HUES48 (cell line): ENCODE results near the gene ABHD17C.
"Not testable (repeated sequence)": the region's sequence is repeated elsewhere in the genome, so short reads cannot be mapped to it uniquely, and the experiment has no call there.

Source experiments
- H3K27ac ChIP-seq: one replicate; pipeline ENCODE4 v1.7.0; 2013; ENCODE audit warnings: low read depth, low read length, inconsistent platforms
- H3K27me3 ChIP-seq: 2 replicates; pipeline ENCODE4 v1.6.1; 2013; ENCODE audit warnings: mild to moderate bottlenecking, low read length; ENCODE audit not compliant: control insufficient read depth, insufficient read depth
- H3K36me3 ChIP-seq: 2 replicates; pipeline ENCODE4 v1.6.1; 2013; ENCODE audit warnings: low read length; ENCODE audit not compliant: control insufficient read depth, insufficient read depth
- H3K4me1 ChIP-seq: 2 replicates; pipeline ENCODE4 v1.6.1; 2013; ENCODE audit warnings: mild to moderate bottlenecking, low read length; ENCODE audit not compliant: control insufficient read depth, insufficient read depth
- H3K4me3 ChIP-seq: 2 replicates; pipeline ENCODE4 v1.5.1; 2013; ENCODE audit warnings: mild to moderate bottlenecking, low read depth, low read length
- H3K9ac ChIP-seq: 2 replicates; pipeline ENCODE4 v1.6.1; 2013; ENCODE audit warnings: mild to moderate bottlenecking, low read depth, low read length, moderate library complexity
- H3K9me3 ChIP-seq: 2 replicates; pipeline ENCODE4 v1.6.1; 2013; ENCODE audit warnings: low read length; ENCODE audit not compliant: control insufficient read depth, insufficient read depth

The ABHD17C gene

GRCh38 chr15:80695099-80695910 lies at the start of gene ABHD17C:
ABHD17C (plus strand) TSS chr15:80695310; CDS start chr15:80695430, 120 bp downstream.
- Histone ChIP-seq H3K4me1 (peaks cover 13% of the 10 kb centered on the region; the same call in 1 of the 2 replicates), H3K4me3 (peak within 1 kb of the TSS; percentile 77), H3K27ac (peak within 1 kb of the TSS; percentile 65), H3K36me3 (no peaks in the 10 kb centered on the region), H3K9me3 (no peaks in the 10 kb centered on the region), H3K27me3 (peaks cover 21% of the 10 kb centered on the region), H3K9ac (peak within 1 kb of the TSS; percentile 68)

- peaks cover 20% of the 10 kb centered on the region for H3K9me3 ChIP-seq
- no peaks in the 10 kb centered on the region for H3K36me3 ChIP-seq
- H3K27me3 ChIP-seq, result no peaks in the 10 kb centered on the region
- H3K4me3 ChIP-seq, result no peak overlapping the region
- H3K9ac ChIP-seq, result no peak overlapping the region
- H3K27ac ChIP-seq, result no peak overlapping the region
- no peaks in the 10 kb centered on the region for H3K4me1 ChIP-seq
Observed at GRCh38 chr15:80645494-80646065, 49.5 kb upstream of the ABHD17C start.

- not testable (repeated sequence) for H3K27ac ChIP-seq, H3K27me3 ChIP-seq, H3K36me3 ChIP-seq, H3K9ac ChIP-seq, H3K4me1 ChIP-seq, H3K4me3 ChIP-seq
- H3K9me3 ChIP-seq, result peaks cover 23% of the 10 kb centered on the region
Observed at GRCh38 chr15:80647424-80647823, 47.7 kb upstream of the ABHD17C start.

GRCh38 chr15:80654299-80654698 lies 40.8 kb upstream of the ABHD17C start:
- no peak overlapping the region for H3K9ac ChIP-seq
- no peaks in the 10 kb centered on the region for H3K27me3 ChIP-seq
- no peak overlapping the region for H3K27ac ChIP-seq
- H3K9me3 ChIP-seq, result peaks cover 3% of the 10 kb centered on the region; the same call in 1 of the 2 replicates
- no peak overlapping the region for H3K4me3 ChIP-seq
- H3K4me1 ChIP-seq, result no peaks in the 10 kb centered on the region
- H3K36me3 ChIP-seq, result no peaks in the 10 kb centered on the region

GRCh38 chr15:80659375-80659774 lies 35.7 kb upstream of the ABHD17C start:
- H3K4me1 ChIP-seq, result no peaks in the 10 kb centered on the region
- no peaks in the 10 kb centered on the region for H3K36me3 ChIP-seq
- H3K27me3 ChIP-seq, result no peaks in the 10 kb centered on the region
- no peak overlapping the region for H3K27ac ChIP-seq
- no peak overlapping the region for H3K4me3 ChIP-seq
- no peaks in the 10 kb centered on the region for H3K9me3 ChIP-seq
- H3K9ac ChIP-seq, result no peak overlapping the region

- Histone ChIP-seq H3K9me3 (no peaks in the 10 kb centered on the region), H3K9ac (no peak overlapping the region), H3K27me3 (no peaks in the 10 kb centered on the region), H3K4me3 (no peak overlapping the region), H3K27ac (no peak overlapping the region), H3K36me3 (no peaks in the 10 kb centered on the region), H3K4me1 (no peaks in the 10 kb centered on the region)
Observed at GRCh38 chr15:80660119-80660518, 35.0 kb upstream of the ABHD17C start.

GRCh38 chr15:80662129-80662528 lies 33.0 kb upstream of the ABHD17C start:
- no peak overlapping the region for H3K27ac ChIP-seq

GRCh38 chr15:80662757-80663553 lies 32.2 kb upstream of the ABHD17C start:
- H3K9me3 ChIP-seq, result no peaks in the 10 kb centered on the region
- H3K4me1 ChIP-seq, result no peaks in the 10 kb centered on the region
- H3K27me3 ChIP-seq, result no peaks in the 10 kb centered on the region
- no peak overlapping the region for H3K9ac ChIP-seq
- H3K36me3 ChIP-seq, result no peaks in the 10 kb centered on the region
- no peak overlapping the region for H3K4me3 ChIP-seq
- no peak overlapping the region for H3K27ac ChIP-seq

More at GRCh38 chr15:80662129-80662528, 33.0 kb upstream of the ABHD17C start:
- H3K36me3 ChIP-seq, result no peaks in the 10 kb centered on the region
- H3K27me3 ChIP-seq, result no peaks in the 10 kb centered on the region
- H3K4me1 ChIP-seq, result no peaks in the 10 kb centered on the region
- no peak overlapping the region for H3K9ac ChIP-seq
- H3K9me3 ChIP-seq, result no peaks in the 10 kb centered on the region
- no peak overlapping the region for H3K4me3 ChIP-seq

GRCh38 chr15:80665151-80665550 lies 30.0 kb upstream of the ABHD17C start:
- Histone ChIP-seq H3K27me3 (no peaks in the 10 kb centered on the region), H3K9me3 (no peaks in the 10 kb centered on the region), H3K36me3 (no peaks in the 10 kb centered on the region), H3K4me3 (no peak overlapping the region), H3K27ac (no peak overlapping the region), H3K9ac (no peak overlapping the region), H3K4me1 (no peaks in the 10 kb centered on the region)

GRCh38 chr15:80667936-80668335 lies 27.2 kb upstream of the ABHD17C start:
- no peaks in the 10 kb centered on the region for H3K27me3 ChIP-seq
- no peaks in the 10 kb centered on the region for H3K4me1 ChIP-seq
- H3K36me3 ChIP-seq, result no peaks in the 10 kb centered on the region
- no peak overlapping the region for H3K4me3 ChIP-seq
- H3K9ac ChIP-seq, result no peak overlapping the region
- H3K9me3 ChIP-seq, result no peaks in the 10 kb centered on the region
- no peak overlapping the region for H3K27ac ChIP-seq
